GM21529 (cell line): ENCODE measurements around the gene CSTB.

Experiments
- ATAC-seq: cut with Tn5 transposase; IDR thresholded peaks from one replicate; pipeline ENCODE4 v1.9.1; 2021; ENCODE audit not compliant: unreplicated experiment

The CSTB gene

DNA sequence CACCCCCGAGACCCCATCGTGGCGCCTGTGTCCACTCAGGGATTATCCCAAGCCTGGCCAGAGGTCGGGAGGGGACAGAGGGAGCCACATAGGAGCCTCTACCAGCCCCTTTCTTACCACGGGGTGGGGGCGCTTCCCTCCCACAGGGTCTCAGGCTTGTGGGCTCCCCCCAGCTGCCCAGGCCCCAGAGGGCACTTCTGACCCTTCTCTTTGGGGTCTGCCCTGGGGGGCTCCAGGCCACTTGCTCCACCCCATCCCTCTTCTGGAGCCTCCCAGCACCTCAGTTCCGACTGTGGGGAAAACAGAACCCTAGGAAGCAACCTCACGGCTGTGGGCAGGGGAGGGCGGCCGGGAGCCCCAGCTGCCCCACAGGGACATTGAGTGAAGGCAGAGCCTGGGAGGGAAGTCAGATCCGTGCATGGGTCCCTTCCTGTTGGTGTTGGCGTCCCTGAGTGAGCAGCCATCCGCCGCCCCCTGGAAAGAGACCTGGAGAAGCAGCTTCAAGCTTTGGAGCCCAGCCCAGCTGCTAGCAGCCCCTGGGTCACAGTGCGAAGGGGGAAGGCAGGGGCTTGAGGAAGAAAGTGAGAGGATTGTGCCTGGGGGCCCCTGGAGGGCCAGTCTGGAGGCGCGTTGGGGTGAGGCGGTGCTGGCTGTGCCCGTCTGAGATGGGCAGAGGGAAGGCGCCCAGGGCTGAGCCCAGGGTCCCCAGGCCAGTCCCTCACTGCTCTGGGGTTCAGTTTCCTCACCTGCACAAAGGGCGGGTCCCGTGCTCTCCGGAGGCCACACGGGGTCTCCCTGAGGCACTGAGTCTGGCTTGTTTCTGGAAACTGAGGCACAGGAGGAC is 35.4 kb upstream of the CSTB start:
- ATAC-seq: no peak

DNA sequence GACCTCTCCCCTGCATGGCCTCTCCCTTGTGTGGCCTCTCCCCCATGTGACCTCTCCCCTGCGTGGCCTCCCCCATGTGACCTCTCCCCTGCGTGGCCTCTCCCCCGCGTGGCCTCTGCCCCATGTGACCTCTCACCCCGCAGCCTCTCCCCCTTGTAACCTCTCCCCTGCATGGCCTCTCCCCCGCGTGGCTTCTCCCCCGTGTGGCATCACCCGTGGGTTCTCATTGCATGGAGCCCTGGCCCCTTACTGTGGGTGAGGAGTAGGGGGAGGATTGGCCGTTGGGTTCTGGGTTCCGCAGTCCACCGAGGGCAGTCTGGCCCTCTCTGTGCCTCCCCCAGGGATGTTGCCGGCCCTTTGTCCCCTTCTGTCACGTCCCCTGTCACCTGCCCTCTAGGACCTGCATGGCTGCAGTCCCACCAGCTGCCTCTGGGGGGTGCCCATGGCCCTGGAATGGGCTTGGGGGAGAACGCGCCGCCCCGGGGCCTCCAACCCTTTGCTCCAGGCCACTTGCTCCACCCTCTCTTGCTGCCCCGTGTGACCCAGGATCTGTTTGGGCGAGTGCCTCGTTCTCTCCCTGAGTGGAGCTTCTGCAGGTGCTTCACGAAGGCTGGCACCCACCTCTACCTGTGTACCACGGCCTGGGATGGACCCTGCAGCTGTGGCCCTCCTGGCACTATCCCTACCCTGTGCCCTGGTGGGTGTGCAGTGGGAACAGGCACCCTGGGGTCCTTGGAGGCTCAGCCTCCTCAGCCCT is 34.6 kb upstream of the CSTB start:
- peak; percentile 62 for ATAC-seq

DNA sequence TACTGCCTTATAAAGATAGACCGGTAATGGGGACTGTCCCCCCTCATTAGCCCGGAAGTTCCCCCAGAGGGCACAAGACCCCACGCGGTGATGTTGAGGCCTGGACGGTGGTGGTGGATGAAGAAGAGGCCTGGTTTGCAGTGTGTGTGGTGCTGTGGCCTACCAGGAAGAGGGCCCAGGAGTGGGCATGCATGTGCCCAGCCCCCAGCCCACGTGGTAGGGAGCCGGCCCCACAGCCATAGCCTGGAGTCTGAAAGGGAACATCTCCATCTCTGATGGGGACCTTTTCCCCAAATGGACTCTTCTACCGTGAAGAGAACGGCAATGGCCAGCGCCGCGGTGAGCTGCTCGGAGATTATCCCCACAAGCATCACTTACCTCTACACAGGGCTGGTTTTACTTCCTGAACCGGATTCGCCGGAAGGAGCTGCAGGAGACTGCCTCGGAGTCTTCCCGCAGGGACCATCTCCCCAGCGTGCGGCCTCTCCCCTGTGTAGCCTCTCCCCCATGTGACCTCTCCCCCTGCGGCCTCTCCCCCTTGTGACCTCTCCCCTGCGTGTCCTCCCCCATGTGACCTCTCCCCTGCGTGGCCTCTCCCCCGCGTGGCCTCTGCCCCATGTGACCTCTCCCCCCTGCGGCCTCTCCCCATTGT is 33.9 kb upstream of the CSTB start:
- no peak for ATAC-seq

DNA sequence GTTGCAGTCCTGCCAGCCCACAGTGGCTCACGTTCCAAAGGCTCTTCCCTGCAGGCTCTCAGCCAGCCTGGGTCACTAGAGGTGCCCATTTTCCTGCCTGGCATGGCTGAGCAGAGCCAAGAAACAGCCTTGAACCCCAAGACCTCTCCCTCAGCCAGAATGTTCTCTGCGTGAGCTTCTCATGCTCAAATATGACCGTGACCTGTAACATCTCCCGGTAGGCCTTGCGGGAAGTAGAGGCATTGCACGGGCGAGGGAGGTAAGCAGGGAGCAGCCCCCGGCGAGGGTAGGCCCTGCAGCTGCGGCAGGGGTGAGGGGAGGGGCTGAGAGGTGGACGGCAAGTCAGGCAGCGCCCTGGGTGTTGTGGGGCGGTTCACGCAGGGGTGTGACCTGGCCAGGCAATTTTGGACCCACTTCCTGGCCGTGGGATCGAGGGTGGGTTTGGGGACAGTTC is 33.3 kb upstream of the CSTB start:
- ATAC-seq: no peak

DNA sequence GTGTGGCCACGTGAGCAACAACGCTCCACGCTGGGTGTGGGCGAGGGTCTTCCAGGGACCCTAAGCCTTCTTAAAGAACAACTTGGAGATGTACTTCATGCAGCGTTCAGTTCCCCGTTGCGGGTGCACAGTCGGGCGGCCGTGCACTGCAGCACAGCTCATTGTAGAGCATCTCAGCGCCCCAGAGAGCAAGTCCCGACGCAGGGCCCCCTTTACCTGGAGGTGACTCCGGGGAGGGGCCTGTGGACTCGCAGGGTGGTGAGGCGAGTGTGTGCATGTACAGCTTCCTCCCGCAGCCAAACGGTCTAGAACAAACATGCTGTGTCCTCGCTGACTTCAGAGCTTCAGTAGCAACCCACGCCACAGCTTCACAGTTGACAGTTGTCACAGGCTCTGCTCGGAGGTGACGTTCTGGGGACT is 32.7 kb upstream of the CSTB start:
- no peak for ATAC-seq

DNA sequence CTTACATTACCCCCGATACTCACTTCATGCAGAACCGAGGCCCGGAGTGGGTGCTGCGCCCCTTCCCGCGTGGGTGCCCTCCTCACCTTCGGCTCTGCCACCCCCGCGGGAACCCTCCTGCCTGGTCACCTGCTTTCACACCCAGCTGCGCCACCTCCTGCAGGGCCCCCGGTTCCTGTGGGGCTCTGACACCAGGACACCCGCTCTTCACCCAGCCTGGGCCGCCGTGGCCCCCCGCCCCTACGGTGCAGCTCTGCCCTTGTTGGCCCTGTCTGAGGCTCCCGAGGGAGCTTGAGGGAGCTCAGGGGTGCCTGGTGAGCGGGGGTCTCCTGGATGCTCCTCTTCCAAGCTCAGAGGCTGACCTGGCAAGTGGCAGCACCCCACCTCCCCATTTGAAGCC is 32.3 kb upstream of the CSTB start:
- ATAC-seq: no peak

DNA sequence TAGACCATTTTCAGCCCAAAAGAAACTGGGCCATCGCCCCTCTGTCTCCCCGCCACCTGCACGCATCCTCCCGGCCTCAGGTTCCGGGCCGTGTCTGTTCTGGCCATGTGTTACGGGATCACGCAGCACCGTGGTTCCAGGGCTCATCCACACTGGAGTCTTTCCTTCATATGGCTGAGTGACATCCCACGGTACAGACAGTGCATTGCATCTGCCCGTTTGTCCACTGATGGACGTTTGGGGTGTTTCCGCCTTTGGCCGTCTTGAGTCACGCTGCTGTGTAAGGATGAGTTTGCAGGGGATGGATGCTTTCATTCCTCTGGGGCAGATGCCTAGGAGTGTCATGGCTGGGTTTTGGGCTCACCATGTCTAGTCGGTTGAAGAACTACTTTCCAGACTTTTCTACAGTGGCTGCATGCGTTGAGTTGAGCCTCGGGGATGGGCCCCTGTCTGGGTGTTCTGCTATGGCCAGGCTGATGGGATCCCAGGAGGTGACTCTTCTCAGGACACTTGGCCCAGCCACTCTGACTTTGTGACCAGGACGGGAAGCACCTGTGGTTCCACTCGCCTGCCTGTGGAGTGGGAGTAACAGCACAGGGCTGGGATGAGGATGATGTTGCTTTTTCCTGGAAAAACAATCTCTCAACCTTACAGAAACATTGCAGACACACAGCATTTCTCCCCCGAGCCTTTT is 30.1 kb upstream of the CSTB start:
- no peak for ATAC-seq

DNA sequence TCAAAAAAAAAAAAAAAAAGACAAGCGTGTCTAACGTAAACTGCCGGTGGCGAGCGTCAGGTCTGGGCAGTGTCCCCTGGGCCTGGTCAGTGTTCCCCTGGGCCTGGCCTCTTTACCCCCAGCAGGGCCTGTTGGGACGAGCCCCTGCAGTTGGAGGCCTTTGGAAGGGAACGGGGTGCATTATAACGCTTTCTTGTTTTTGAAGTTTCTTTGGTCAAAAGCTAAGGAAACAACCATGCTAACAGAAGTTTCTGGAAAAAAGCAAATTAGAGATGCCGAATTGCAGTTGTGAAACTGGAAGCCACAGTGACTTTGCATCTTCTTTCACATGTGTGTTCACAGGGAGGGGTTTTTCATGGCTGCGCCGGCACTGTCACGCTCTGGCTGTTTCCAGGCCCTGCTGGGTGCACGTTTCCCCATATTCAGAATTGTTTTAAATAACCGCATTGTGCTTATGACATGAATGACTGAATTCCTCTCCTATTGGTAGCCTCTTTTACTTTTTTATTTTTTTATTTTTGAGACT is 29.2 kb upstream of the CSTB start:
- ATAC-seq: peak; percentile 80

DNA sequence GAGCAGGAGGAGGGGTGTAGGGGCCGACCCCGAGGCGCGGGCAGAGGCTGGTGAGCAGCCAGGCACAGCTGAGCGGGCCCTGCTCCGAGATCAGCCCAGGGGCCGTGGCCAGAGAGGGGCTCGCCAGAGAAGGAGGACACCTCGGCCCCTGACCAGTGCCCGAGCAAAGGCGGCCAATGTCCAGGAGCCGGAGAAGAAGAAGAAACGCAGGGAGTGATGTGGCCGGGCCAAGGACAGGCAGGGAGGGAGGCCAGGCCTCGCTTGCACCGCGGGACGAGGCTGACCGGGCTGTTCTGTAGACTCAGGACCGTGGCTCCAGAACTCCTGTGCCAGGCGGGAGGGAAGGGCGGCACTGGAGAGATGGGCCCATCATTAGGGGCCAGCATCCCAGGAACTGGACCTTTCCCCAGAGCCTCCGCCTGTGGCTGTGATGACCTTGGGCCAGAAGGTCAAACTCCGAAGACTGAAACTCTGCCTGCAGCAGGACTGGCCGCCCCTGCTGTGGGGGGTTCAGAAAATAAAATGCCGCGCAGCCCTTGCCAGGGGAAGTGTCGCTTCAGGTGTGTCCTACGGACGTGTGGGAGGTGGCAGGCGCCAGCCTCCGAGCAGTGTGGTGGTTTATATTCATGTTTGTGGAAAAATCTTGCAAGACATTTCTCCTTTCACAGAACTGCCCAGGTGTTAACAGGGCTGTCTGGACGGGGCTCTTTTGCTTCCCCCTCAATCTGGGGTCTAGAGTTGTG is 27.6 kb upstream of the CSTB start:
- ATAC-seq: no peak

DNA sequence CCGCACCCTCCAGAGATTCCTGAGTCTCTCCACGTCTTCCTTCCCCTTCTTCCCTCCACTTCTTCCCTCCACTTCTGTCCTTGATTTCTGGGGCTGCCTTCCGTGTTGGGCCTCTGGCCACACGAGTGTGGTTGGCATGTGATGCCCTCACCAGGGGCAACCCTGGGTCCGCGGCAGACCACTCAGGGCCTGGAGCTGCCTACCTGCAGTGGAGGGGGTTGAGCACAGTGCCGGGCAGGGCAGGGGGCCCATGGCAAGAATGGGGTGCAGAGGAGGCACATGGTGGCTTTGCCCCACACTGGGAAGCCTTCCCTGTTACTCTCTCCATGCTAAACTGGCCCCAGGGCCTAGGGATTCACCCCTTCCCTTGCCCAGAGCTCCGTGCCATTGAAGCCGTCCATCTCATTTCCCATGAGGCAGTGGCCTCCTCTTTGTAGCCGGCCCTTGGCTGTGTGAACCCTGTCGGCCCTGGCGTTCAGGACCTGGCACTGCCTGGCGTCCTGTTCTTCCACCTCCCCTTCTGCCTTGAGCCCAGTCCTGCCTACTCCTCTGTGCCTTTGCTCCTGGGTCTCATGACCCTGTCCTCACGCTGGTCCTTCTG is 26.7 kb upstream of the CSTB start:
- ATAC-seq: no peak

DNA sequence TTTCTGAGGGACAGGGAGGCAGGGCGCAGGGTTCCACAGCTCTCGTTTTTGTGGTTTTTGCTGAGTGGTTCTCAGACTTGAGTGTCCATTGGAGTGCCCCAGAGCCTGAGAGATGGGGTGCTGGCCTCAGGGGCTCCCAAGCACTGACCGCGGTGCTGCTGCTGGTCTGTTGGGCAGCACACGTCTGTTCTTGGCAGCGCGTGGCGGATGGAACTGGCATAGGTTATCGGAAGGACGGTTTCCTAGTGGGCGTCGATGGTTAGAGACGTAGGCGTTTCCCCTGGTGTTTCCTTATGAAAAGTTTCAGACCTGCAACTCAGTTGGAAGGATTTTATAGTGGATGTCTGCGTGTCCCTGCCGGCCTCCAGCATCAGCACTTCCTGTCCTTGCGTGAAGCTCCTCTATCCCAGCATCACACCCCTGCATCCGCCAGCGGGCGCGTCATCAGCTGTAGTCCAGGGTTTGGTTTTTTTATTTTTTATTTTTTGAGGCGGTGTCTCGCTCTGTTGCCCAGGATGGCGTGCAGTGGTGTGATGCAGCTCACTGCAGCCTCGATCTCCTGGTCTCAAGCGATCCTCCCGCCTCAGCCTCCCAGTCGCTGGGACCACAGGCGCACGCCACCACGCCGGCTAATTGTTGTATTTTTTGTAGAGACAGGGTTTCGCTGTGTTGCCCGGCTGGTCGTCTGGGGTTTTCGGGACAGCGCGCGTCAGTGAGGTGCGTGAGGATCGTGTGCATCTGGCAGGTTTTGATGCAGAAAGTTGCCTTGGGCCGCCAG is 25.1 kb upstream of the CSTB start:
- no peak for ATAC-seq

DNA sequence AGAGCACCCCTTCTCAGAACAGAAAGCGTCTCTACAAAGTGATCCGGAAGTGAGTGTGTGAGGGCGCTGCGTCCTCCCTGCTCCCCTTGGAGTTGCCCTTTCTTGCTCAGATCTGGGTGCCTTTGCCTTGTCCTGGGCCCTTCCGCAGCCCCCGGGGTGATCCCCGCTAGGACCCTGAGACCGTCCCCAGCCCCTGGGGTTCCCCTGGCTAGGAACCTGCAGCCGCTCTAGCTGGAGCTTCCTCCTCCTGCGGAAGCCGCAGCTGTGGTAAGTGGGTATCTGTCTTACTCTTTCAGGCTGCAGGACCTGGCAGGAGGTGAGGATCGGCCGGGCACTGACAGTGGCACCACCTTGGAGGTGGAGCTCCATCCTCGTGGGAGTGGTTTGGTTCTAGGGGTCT is 24.5 kb upstream of the CSTB start:
- ATAC-seq: no peak

DNA sequence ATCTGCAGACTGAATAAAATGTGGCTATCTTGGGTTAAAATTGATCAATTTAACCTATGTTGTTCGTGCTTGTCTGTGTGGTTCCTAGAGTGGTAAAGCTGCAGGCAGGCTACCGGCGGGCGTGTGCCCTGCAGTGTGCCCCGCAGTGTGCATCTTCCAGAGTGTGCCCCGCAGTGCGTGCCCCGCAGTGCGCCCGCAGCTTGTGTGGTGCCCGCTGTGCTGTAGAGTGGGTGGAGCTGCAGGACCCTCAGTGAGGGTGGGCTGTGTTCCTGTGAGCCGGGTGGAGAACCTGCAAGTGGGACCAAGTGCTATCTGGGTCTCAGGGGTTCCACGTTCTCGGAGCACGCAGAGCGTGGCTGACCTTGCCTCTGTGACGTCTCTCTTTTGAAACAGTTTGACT is 24.0 kb upstream of the CSTB start:
- no peak for ATAC-seq

DNA sequence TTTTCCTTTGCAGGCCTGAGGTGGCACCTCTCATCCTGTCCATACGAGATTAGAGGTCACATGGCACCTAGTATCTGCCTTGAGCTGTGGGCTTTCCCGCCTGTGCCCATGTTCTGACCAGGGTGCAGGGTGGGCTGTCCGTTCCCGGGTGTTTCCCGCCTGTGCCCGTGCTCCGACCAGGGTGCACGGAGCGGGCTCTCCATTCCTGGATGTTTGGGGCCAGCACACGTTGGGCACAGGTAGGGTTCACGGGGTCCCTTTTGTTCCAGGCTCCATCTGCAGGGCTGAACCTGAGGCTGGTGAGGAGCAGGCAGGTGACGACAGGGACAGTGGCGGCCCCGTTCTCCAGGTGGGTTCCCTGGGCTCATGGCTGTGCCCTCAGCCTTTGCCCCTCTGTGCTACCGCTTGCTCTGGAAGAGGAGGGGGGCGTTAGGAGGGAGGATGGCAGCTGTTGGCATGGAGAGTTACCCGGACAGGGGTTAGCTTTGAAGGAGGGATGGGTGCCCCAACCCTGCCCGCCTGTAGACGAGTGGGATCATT is 23.3 kb upstream of the CSTB start:
- no peak for ATAC-seq

DNA sequence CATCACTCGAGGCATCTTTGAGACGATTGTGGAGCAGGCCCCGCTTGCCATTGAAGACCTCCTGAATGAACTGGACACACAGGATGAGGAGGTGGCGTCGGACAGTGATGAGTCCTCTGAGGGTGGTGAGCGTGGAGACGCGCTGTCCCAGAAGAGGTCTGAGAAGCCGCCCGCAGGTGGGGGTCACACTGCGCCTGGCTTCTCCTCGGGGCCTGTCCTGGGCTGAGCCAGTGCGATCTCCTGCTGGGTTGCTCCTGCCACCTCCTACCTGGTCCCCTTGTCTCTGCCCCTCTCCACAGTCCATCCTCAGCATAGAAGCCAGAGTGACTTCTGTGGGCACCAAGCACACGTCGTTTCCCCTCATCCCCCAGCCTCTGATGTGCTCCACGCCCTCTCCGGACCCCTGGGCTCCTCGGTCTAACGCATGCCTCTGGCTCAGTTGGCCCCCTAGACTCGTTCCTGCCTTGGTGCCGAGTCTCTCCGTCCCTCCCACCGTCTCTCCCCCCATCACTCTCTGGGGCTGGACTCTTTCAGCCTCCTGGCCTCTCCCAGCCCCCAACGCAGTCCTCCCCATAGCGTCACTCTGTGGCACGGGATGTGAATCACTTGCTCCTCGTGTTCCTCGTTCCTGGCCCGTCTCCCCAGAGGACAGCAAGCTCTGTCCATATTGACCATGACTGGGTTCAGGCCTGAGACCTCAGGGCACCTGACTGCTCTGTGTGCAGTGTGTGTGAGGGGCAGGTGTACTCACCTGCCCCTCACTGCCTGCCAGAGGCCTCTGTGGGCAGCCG is 22.0 kb upstream of the CSTB start:
- no peak for ATAC-seq

DNA sequence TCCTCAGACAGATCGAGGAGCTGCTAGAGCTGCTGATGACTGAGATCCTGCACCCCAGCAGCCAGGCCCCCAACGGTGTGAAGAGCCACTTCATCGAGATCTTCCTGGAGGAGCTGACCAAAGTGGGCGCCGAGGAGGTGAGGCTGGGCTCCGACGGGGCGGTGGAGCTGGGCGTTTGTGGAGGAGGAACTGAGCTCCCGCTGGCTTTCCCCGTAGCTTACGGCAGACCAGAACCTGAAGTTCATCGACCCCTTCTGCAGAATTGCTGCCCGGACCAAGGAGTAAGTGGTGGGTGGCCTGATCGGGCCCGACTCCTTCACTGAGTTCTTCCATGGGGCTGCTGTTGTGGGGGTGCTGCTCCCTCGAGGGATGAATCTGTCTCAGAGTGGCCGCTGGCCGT is 21.3 kb upstream of the CSTB start:
- ATAC-seq: no peak

DNA sequence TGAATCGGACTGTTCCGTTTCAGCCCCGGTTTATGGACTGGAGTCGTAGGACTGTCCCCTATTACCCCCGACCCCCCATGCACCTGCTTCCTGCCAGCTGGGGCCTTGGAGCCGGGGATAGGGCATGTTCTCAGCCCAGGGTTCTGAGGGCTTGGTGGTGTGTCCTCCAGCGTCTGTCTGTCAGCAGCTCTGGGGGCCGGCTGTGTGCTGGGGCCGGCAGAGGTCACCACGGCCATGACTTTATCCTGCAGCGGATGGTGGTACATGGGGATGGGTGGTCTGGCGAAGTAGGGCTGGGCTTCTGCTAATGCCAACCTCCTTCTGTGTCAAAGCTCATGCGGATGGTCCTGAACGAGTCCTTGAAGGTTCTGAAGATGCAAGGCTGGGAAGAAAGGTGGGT is 18.7 kb upstream of the CSTB start:
- ATAC-seq: no peak

DNA sequence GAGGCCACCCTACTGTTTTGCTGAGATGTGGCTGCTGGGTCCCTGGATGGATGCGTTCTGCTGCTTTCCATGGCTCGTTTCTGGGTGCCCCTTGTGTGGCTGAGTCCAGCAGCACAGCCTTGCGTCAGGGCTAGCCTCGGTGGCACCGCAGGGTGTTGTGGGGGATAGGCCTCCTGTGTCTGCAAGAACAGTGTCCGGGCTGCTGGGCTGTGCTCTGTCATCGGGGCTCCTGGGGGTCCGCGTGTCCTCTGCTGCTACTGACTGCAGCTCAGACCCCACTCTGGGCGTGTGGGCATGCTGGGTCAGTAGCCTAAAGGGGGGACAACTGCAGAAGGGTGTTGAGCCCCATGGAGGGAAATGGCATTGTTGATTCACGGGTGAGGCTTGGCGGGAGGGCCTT is 18.2 kb upstream of the CSTB start:
- ATAC-seq: no peak
